OCI-LY3 (cell line): Measurements from ENCODE around the gene ICAM1.

Experiments used
- H2AFZ ChIP-seq: fragments of 200-600, 300-600 bp; shearing (Covaris generic); 2 replicates; pipeline ENCODE4 v1.6.0; 2014; ENCODE audit warnings: antibody characterized with exemption, low read depth, low read length
- H3K27ac ChIP-seq: fragments of 200-600, 300-600 bp; sonication (generic); 2 replicates; pipeline ENCODE4 v1.5.1; 2014; ENCODE audit warnings: mild to moderate bottlenecking, low read length, moderate library complexity, mixed read lengths
- H3K27me3 ChIP-seq: fragments of 200-600, 300-600 bp; sonication (generic); 2 replicates; pipeline ENCODE4 v1.6.1; 2014; ENCODE audit warnings: low read depth, low read length, mixed read lengths
- H3K36me3 ChIP-seq: fragments of 200-600, 300-600 bp; sonication (generic); replicated peaks from 2 replicates; pipeline ENCODE3; 2014; ENCODE audit warnings: low read depth, low read length, mixed read lengths
- H3K4me1 ChIP-seq: fragments of 300-600, 200-600 bp; sonication (generic); 2 replicates; pipeline ENCODE4 v1.6.1; 2014; ENCODE audit warnings: low read length, mixed read lengths
- H3K4me2 ChIP-seq: fragments of 200-600, 300-600 bp; sonication (generic); 2 replicates; pipeline ENCODE4 v1.6.1; 2014; ENCODE audit warnings: low read length, mixed read lengths
- H3K4me3 ChIP-seq: fragments of 300-600, 200-600 bp; sonication (generic); 2 replicates; pipeline ENCODE4 v1.5.1; 2014; ENCODE audit warnings: antibody characterized with exemption, mild to moderate bottlenecking, low read length, moderate library complexity
- H3K79me2 ChIP-seq: fragments of 300-600, 200-600 bp; shearing (Covaris generic); 2 replicates; pipeline ENCODE4 v1.6.1; 2014; ENCODE audit warnings: mild to moderate bottlenecking, low read length, mixed read lengths
- H3K9ac ChIP-seq: fragments of 300-600, 200-600 bp; shearing (Covaris generic); 2 replicates; pipeline ENCODE4 v1.6.0; 2014; ENCODE audit warnings: mild to moderate bottlenecking, low read length, moderate library complexity
- H3K9me3 ChIP-seq: fragments of 200-600, 300-600 bp; shearing (Covaris generic); 2 replicates; pipeline ENCODE4 v1.6.1; 2014; ENCODE audit warnings: low read length, mixed read lengths; ENCODE audit not compliant: insufficient read depth
- H4K20me1 ChIP-seq: fragments of 200-600, 300-600 bp; sonication (generic); 2 replicates; pipeline ENCODE4 v1.6.1; 2016; ENCODE audit warnings: low read length, mixed read lengths; ENCODE audit not compliant: insufficient read depth
- EZH2phosphoT487 ChIP-seq: fragments of 200-600 bp; shearing (Covaris generic); IDR thresholded peaks from 2 replicates; pipeline ENCODE4 v1.6.1; 2018; ENCODE audit warnings: antibody characterized with exemption, mixed run types, low read depth
- TF ChIP-seq, protein P1 (sequence below): fragments of 200-600, 300-600 bp; sonication (generic); IDR thresholded peaks from 2 replicates; pipeline ENCODE4 v1.5.1; 2014; ENCODE audit warnings: antibody characterized with exemption, low read length, low read depth

ICAM1 gene

DNA sequence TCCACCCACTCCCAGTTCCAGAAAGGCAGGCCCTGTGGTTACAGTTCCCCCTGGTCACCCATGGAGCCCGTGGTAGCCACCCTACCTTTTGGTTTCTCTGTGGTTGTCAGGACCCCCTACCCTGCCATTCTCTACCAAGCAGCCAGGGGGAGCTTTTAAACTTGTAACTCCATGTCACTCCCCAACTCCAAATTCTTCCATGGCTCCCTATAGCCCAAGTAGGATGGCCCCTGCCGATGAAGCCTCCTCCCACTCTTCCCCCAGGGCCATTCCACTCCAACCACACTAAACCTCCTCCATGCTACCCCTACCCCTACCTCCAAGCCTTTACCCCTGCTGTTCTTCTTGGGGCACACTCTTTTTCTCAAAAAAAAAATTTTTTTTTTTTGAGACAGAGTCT, 42.0 kb upstream of the ICAM1 start:
- H2AFZ ChIP-seq = no peak overlapping the region
- H3K79me2 ChIP-seq = peaks cover 36% of the 10 kb centered on the region
- H3K27me3 ChIP-seq = no peaks in the 10 kb centered on the region
- H3K4me3 ChIP-seq = peak overlapping the region; percentile 10; the same call in 1 of the 2 replicates
- no peak for TF ChIP-seq EZH2phosphoT487
- TF ChIP-seq, protein P1, sequence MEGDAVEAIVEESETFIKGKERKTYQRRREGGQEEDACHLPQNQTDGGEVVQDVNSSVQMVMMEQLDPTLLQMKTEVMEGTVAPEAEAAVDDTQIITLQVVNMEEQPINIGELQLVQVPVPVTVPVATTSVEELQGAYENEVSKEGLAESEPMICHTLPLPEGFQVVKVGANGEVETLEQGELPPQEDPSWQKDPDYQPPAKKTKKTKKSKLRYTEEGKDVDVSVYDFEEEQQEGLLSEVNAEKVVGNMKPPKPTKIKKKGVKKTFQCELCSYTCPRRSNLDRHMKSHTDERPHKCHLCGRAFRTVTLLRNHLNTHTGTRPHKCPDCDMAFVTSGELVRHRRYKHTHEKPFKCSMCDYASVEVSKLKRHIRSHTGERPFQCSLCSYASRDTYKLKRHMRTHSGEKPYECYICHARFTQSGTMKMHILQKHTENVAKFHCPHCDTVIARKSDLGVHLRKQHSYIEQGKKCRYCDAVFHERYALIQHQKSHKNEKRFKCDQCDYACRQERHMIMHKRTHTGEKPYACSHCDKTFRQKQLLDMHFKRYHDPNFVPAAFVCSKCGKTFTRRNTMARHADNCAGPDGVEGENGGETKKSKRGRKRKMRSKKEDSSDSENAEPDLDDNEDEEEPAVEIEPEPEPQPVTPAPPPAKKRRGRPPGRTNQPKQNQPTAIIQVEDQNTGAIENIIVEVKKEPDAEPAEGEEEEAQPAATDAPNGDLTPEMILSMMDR = peak; percentile 73
- peak overlapping the region; percentile 24; the same call in 1 of the 2 replicates for H3K9ac ChIP-seq
- peaks cover 38% of the 10 kb centered on the region for H3K4me1 ChIP-seq
- peaks cover 28% of the 10 kb centered on the region for H4K20me1 ChIP-seq
- H3K36me3 ChIP-seq = peaks cover 10% of the 10 kb centered on the region
- no peaks in the 10 kb centered on the region for H3K9me3 ChIP-seq
- peak overlapping the region; percentile 12; the same call in 1 of the 2 replicates for H3K27ac ChIP-seq
- peak overlapping the region; percentile 80 for H3K4me2 ChIP-seq

DNA sequence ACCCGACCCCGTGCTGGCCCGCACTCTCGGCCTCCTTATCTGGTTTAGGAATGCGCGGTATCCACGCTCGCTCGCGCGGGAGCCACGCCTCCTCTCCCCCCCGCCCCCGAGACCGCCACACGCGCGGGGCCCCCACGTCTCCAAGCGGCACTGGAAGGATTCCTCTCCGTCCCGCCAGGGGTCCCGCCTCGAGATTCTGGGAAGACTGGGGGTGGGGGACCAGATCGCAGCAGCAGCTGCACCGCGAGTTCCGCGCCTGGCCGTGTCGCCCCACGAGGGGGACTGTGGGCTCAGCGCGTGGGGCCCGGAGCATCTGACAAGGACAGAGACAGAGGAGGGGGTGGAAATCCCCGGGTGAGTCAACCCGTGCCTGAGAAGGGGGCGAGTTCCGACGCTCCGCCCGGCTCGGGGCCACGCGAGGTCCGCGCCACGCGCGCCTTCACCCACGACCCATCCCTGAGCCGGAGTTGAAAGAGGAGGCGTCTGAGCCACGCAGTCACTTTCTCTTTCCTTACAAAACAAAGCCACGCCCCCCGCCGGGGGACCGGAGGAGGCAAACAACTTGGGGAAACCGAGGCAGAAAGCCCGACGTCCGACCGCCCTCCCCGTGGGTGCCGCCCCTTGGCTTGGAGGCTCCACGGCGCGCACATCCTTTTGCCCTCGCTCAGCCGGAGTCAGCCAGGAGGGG, 40.6 kb upstream of the ICAM1 start:
- Histone ChIP-seq H3K4me2 (peak overlapping the region; percentile 80), H3K4me3 (peak overlapping the region; percentile 89), H2AFZ (peak overlapping the region; percentile 5; the same call in 1 of the 2 replicates), H3K36me3 (peaks cover 4% of the 10 kb centered on the region), H3K9ac (peak overlapping the region; percentile 88), H3K4me1 (peaks cover 46% of the 10 kb centered on the region), H3K27ac (peak overlapping the region; percentile 51), H3K27me3 (no peaks in the 10 kb centered on the region), H4K20me1 (peaks cover 25% of the 10 kb centered on the region), H3K9me3 (no peaks in the 10 kb centered on the region), H3K79me2 (peaks cover 32% of the 10 kb centered on the region)
- TF ChIP-seq, protein P1 = no peak
- no peak for TF ChIP-seq EZH2phosphoT487

DNA sequence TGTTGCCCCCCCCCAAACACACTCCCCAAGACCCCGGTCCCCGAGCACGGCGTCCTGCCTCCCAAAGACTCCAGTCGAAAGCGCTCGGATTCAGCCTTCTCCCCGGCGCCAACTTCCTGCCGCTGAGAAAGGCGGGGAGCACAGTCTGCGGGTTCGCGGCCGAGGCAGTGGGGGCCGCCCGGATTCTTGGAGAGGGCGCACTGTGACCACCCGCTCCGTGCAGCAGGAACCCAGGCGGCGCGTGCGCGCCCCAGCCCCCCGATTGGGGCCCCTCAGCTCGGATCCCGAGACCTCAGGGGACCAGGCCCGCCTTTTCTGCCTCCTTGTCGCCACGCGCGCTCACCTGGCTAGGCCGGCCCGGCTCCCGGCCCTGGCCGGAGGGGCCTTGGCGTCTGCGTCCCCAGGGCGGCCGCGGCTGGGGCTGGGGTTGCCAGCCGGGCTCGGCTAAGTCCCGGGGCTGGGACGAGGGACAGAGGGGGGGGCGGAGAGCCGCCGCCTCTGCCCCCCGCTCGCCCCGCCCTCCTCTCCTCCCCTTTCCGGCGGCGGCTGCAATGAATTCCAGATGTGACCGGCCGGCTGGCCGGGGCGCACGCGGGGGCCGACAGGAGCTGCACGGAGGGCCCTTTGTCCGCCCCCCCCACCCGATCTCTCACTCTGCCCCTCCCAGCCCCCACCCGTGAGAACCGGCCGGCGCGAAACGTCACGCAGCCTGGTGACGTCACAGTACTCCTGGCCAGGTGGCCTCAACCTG, 39.9 kb upstream of the ICAM1 start, which contains the start of gene S1PR2:
S1PR2 (minus strand) TSS at position 471 of the 751 bp plus-strand sequence. CDS start 6,426 bp downstream, outside the sequence.
- peak within 1 kb of the TSS; percentile 5; the same call in 1 of the 2 replicates for H2AFZ ChIP-seq
- TF ChIP-seq, protein P1 = no peak
- TF ChIP-seq EZH2phosphoT487 = no peak
- no peaks in the 10 kb centered on the region for H3K27me3 ChIP-seq
- H3K4me1 ChIP-seq = peaks cover 53% of the 10 kb centered on the region
- no peaks in the 10 kb centered on the region for H3K9me3 ChIP-seq
- peaks cover 19% of the 10 kb centered on the region for H4K20me1 ChIP-seq
- peaks cover 32% of the 10 kb centered on the region for H3K79me2 ChIP-seq
- H3K9ac ChIP-seq = peak within 1 kb of the TSS; percentile 88
- H3K4me3 ChIP-seq = peak within 1 kb of the TSS; percentile 89
- peak within 1 kb of the TSS; percentile 51 for H3K27ac ChIP-seq
- peak within 1 kb of the TSS; percentile 80 for H3K4me2 ChIP-seq
- peaks cover 4% of the 10 kb centered on the region for H3K36me3 ChIP-seq

DNA sequence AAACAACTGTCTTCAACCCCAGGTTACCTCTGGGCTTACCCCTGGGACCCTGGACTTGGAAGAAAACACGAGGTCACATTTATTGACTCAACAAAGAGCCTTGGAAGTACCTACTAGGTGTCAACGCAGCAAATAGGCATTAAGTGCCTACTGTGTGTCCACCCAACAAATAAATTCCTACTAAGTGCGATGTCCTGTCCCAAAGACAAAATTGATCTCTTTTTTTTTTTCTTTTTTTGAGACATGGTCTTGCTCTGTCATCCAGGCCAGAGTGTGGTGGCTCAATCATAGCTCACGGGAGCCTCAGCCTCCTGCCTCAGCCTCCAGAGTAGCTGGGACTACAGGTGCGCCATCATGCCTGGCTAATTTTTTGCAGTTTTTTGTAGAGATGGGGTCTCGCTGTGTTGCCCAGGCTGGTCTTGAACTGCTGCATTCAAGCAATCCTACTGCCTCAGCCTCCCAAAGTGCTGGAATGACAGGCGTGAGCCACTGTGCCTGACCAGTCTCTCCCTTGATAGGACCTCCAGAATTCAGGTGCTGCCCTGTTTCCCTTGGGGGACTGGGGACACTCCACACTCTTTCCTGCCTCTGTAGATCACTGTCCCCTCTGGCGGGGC, 39.2 kb upstream of the ICAM1 start:
- Histone ChIP-seq H3K9me3 (no peaks in the 10 kb centered on the region), H3K4me2 (peak overlapping the region; percentile 80), H3K4me1 (peaks cover 58% of the 10 kb centered on the region), H3K36me3 (peaks cover 4% of the 10 kb centered on the region), H3K4me3 (peak overlapping the region; percentile 89), H2AFZ (0 out of 2 replicates have a peak overlapping the region, but pooled peaks have one; percentile 5), H3K9ac (peak overlapping the region; percentile 88), H3K27ac (no peak overlapping the region), H4K20me1 (peaks cover 14% of the 10 kb centered on the region), H3K27me3 (no peaks in the 10 kb centered on the region), H3K79me2 (peaks cover 32% of the 10 kb centered on the region)
- TF ChIP-seq, protein P1 = no peak
- TF ChIP-seq EZH2phosphoT487 = no peak
